NCI-H510A (cell line): ENCODE data around the gene CAPN8.
"Not testable (repeated sequence)": the region's sequence is repeated elsewhere in the genome, so short reads cannot be mapped to it uniquely, and the experiment has no call there.

Experiments used
- DNase-seq: peaks from one replicate; lab custom pipeline; 2025; lab: John Stamatoyannopoulos, UW

CAPN8 gene

GRCh38 chr1:223525957-223526356 lies 139.5 kb downstream of the CAPN8 start:
- DNase-seq = no peak

- DNase-seq = no peak
Observed at GRCh38 chr1:223525546-223525945, 140.0 kb downstream of the CAPN8 start.

GRCh38 chr1:223524930-223525451 lies 140.5 kb downstream of the CAPN8 start:
- DNase-seq = no peak

- DNase-seq = no peak
Observed at GRCh38 chr1:223521150-223521549, 144.4 kb downstream of the CAPN8 start.

GRCh38 chr1:223520200-223520599 lies 145.3 kb downstream of the CAPN8 start:
- DNase-seq = no peak

GRCh38 chr1:223519116-223519515 lies 146.4 kb downstream of the CAPN8 start:
- no peak for DNase-seq

- DNase-seq = not testable (repeated sequence)
Observed at GRCh38 chr1:223518553-223518952, 146.9 kb downstream of the CAPN8 start.

- no peak for DNase-seq
Observed at GRCh38 chr1:223515926-223516325, 149.6 kb downstream of the CAPN8 start.

- no peak for DNase-seq
Observed at GRCh38 chr1:223515421-223515820, 150.1 kb downstream of the CAPN8 start.

- no peak for DNase-seq
Observed at GRCh38 chr1:223514644-223515043, 150.9 kb downstream of the CAPN8 start.

GRCh38 chr1:223513309-223513708 lies 152.2 kb downstream of the CAPN8 start:
- DNase-seq = peak; percentile 37

- no peak for DNase-seq
Observed at GRCh38 chr1:223512057-223512456, 153.4 kb downstream of the CAPN8 start.

- DNase-seq = no peak
Observed at GRCh38 chr1:223508796-223509195, 156.7 kb downstream of the CAPN8 start.

GRCh38 chr1:223504741-223505140 lies 160.8 kb downstream of the CAPN8 start:
- DNase-seq = no peak

- DNase-seq = no peak
Observed at GRCh38 chr1:223503348-223503747, 162.2 kb downstream of the CAPN8 start.

GRCh38 chr1:223500560-223501425 lies 164.7 kb downstream of the CAPN8 start:
- DNase-seq = no peak

- no peak for DNase-seq
Observed at GRCh38 chr1:223496883-223497282, 168.6 kb downstream of the CAPN8 start.

GRCh38 chr1:223494926-223495645 lies 170.4 kb downstream of the CAPN8 start:
- no peak for DNase-seq

- DNase-seq = no peak
Observed at GRCh38 chr1:223492044-223492443, 173.5 kb downstream of the CAPN8 start.
